Activated CD4-positive, alpha-beta T cell treated with anti-CD3 and anti-CD28 coated beads for 24 hours (primary cell): ENCODE results near the gene DAB2.

Experiments
- DNase-seq, 2 donors: peaks; one replicate each; pipeline ENCODE4 v3.0.0-alpha.2; 2020; ENCODE audit warnings: low read depth in 2 of 2

Gene DAB2

DNA sequence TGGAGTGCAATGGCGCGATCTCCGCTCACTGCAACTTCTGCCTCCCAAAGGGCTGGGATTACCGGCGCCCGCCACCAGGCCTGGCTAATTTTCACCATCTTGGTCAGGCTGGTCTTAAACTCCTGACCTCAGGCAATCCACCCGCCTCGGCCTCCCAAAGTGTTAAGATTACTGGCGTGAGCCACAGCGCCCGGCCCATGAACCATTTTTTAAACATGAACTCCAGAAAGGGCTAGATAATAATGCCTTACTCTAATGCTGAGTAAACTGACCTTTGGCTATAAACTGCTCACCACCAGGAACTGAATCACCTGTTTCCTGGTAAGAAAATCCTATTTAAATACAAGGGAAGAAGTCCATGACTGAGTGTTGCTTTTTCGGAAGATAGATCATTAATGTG is 23.2 kb upstream of the DAB2 start:
- no peak for DNase-seq

GRCh38 chr5:39447059-39447458 is 22.3 kb upstream of the DAB2 start:
- no peak for DNase-seq

DNA sequence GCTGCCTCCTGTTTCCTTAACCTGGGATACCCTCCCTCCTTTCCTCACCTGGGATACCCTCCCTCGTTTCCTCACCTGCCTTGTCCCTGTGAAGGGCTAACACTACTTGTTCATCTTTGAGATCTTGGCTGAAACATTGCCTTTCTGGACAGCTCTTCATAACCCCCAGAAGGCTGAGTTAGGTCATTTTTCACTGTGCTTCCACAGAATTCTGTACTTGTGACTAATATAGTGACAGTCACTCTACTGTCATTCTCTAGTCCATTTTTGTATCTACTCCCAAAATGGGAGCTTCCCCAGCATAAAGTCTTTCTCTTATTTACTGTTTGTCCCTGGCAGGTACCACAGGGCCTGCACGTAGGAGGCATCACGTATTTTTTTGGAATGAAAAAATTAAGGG is 21.5 kb upstream of the DAB2 start:
- DNase-seq: no peak

DNA sequence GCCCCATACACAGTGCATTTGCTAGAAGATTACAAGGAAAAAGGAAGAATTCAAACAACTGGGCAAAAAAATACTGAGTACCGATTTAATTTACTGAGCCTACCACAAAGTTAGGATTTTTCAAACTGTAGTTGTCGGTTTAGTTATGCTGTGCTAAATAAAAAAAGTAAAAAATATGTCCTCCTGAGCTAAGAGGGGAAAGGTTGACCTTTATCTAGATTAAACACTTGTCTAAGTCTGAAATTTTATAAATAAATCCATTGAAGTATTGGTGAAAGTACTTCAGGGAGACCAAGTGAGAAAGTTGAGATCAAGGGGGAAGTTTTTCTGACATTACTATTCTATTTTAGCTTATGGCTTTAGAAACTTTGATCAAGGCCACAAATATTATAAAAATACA is 19.1 kb upstream of the DAB2 start:
- DNase-seq: no peak

GRCh38 chr5:39442991-39443390 is 18.2 kb upstream of the DAB2 start:
- no peak for DNase-seq

DNA sequence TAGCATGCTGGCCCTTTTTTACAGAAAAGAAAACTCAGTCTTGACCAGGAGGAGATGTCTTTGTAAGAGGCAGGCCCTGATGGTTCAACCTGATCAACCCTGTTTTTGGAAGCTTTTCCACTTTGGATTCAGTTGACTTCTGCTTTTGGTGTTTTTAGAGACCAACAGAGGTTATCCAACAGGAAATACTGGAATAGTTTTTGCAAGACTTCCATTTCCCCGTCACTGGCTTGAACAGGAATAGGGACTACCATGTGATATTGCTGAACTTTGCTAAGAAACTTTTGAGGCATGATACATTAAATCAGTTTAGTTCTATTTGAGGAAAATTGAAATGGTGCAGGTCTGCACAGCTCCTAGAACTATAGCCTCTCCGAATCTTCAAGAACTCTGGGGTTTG is 17.1 kb upstream of the DAB2 start:
- DNase-seq: no peak

GRCh38 chr5:39440958-39441624 is 16.3 kb upstream of the DAB2 start:
- DNase-seq: no peak

DNA sequence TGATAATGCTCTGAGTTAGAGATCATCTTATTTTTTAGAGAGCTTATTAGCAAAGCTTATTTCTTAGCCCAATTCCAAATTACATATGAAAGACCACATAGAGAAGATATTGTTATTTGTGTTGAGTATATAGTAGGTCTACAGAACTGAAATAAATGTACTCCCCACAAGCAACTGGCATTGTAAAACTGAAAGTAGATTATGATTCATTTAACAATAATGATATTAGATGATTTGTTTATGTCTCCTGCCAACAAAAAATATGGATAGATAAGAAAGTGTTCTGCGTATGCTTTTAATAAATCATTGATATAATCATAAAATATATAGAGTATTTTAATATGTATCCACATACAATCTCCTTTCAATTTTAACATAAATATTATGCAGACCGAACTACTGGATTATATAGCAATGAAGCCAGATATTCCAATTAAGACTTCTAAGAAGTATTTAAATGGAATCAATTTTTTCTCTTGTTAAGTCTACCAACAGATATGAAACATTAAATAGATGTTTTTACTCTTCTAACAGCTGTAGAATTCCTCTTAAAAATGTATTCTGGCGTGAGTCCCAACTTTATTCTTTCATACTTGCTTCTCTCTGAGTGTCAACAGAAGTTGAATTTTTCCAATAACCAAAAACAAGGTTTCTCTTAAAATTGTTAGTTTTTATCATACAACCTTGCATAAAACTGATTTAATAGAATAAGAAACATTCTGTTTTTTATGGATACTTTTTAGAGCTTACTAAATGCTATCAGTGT is 15.6 kb upstream of the DAB2 start:
- no peak for DNase-seq

DNA sequence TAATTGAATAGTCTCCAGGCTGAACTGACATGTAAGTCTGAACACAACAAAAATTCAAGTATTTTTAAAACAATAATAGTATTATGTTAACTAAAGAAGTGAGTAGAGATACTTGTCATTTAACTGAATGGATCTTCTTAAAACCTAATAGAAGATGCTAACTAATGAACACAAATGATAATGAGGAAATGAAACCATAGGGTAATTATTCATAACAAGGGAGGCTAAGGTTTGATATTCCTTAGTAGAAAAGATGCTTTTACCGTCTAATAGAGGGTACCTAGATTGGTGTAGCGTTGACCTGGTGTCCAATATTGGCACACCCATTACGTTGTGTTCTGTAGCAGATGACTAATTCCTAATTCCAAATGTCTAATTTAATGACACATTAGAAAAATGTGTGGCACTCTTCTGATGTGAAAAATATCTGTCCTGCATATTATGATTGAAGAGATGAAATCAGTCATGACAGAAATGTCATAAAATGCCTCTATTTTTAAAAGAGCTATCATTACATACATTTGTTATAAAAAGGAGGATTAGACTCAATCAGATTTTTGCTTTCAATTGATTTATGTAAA is 14.9 kb upstream of the DAB2 start:
- no peak for DNase-seq

DNA sequence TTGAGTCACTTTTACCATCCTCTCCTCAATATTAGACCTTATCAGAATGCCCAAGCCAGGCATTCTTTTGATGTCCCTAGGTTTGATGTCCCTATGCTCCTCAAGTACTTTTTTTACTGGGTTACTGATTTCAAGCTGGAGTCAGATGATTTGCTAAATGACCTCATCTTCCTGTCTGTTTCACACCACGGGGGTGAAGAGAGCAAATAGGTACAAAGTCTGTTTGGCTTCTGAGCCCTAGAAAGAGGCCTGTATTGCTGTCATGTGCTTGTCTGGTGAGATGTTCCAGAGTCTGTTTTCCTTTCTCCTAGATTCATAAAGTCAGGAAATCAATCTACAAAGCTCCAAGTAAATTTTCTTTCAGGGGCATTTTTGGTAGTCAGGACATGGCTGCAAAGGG is 12.7 kb upstream of the DAB2 start:
- DNase-seq: no peak

DNA sequence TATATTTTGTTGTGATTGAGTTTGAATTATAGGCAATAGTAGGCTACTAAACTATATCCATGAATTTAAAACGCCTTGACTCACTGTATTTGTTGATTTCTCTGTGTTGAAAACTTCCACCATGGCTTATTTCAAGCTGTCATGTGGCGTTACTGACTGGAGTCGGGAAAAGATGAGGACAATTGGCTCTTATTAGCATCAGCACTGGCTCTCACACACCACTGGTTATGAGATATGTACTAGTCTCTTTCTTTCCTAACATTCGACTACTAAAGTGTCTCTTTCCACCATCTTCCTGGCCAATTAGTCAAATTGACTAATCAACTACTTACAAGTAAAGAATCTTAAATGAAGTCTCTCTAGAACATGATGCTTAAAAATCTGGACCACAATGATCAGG is 9.1 kb upstream of the DAB2 start:
- DNase-seq: no peak

GRCh38 chr5:39432696-39433530 is 8.1 kb upstream of the DAB2 start:
- DNase-seq: no peak

- no peak for DNase-seq
Observed at GRCh38 chr5:39430461-39430860, 5.7 kb upstream of the DAB2 start.

DNA sequence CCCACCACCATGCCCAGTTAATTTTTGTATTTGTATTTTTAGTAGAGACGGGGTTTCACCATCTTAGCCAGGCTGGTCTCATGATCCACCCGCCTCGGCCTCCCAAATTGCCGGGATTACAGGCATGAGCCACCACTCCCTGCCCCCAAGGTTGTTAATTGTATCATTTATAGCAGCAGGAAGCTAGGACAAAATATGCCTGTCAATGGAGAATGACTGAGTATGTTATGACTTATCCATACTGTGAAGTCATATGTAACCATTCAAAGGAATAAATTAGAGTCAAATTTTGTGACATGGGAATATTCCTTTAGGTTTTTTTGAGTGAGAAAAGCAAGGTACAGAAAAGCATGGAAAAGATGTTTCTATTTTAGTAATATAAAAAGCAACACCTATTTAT is 3.9 kb upstream of the DAB2 start:
- DNase-seq: no peak

GRCh38 chr5:39427633-39428032 is 2.9 kb upstream of the DAB2 start:
- DNase-seq: no peak

GRCh38 chr5:39427229-39427628 is 2.4 kb upstream of the DAB2 start:
- no peak for DNase-seq

DNA sequence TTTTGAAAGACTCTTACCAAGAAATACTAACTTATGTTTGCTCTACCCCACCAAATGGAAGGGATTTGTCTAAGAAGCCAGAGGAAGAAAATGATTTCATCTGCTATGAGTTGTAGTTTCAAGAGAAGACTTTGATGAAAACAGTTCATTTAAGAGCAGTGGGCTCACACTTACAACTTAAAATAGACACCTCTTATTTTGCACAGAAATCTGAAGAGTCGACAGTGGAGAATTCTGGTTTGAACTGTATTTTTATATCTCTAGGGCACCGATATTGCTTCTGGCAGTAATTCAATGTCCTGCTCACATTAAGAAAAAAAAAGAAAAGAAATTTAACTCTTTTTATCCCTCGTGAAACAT is 1.9 kb upstream of the DAB2 start:
- DNase-seq: no peak

DNA sequence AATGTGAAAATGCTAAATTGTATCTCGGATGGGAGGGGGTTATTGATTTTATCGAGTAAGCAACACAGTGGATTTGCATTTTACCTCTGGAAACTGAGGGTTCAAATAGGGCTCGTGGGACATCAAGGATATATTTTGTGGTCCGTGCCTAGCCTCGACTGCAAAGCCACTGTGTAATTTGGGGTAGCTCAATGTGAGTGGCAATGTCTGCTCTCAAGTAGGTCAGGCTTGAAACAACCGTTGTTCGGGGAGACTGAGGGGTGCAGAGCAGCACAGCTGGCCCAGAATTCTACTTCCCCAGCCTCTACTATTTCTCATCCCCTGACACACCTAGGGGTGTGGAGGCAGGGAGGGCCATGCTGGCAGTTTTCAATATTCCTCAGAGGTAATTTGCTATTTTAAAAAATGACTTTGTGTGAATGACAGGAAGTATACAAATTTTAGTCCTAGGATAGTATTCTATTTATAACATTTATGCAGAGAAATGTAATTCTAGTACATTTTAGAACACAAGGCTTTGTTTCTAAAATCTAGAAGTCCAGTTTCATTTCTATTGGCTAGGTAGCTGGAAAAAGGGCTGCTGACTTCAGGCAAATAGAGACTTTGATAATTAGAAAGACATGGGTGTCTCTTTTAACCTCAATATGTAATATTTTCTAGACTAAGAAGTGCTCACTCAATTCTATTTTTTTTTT is 1.4 kb upstream of the DAB2 start:
- DNase-seq: no peak

GRCh38 chr5:39423331-39423751 is 1.4 kb downstream of the DAB2 start:
- no peak for DNase-seq

DNA sequence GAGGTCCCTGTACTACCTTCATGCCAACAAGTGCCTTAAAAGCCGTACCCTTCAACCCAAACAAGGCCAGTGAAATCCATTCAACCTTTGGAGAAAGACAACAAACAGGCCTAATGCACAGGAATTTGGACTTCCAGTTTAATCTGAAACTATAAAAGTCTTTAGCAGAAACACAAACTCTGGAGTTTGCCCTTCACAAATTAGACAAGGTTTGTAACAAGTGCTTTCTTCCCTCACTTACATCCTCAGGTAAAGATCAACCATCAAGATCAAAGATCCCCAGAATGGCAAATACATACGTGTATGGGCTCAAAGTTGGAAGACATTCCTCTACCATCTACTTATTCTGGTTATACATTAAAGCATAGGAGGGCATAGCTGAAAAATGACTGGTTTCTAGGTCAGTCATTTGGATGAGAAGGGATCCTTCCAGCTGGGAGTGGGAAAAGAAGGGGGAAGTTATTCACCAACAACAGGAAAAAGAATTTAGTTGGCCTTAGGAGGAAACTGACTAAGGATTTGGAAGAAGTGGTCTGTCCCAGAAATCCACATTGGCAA is 2.0 kb downstream of the DAB2 start:
- no peak for DNase-seq

GRCh38 chr5:39422036-39422606 is 2.7 kb downstream of the DAB2 start:
- no peak for DNase-seq
